HepG2 (cell line): ENCODE measurements around the gene SOWAHA. TPM values are rescaled to one million over a fixed set of nuclear protein-coding genes. Genes with fewer than 3 reads are reported as not detected.

Experiments used
- ARID2 ChIP-seq: sonication (generic); formaldehyde crosslinking; IDR thresholded peaks from 2 replicates; pipeline ENCODE4 v1.8.1; 2022; ENCODE audit warnings: mild to moderate bottlenecking, missing genetic modification reagents, borderline replicate concordance
- BRCA1 ChIP-seq: sonication (generic); formaldehyde crosslinking; IDR thresholded peaks from 2 replicates; pipeline ENCODE4 v1.4.0; 2020; ENCODE audit warnings: missing genetic modification reagents
- FOXK1 ChIP-seq: sonication (generic); formaldehyde crosslinking; IDR thresholded peaks from 2 replicates; pipeline ENCODE4 v1.4.0; 2020; ENCODE audit warnings: low read depth, missing genetic modification reagents, borderline replicate concordance
- HIVEP1 ChIP-seq: sonication (generic); formaldehyde crosslinking; IDR thresholded peaks from 2 replicates; pipeline ENCODE4 v1.4.0; 2020; ENCODE audit warnings: mild to moderate bottlenecking, missing genetic modification reagents
- MAFF ChIP-seq: IDR thresholded peaks from 2 replicates; pipeline ENCODE4 v1.6.1; 2011; ENCODE audit warnings: low read depth, low read length, improper control_type of control experiment
- MAZ ChIP-seq, 2 experiments: sonication (generic) in 1 of 2; formaldehyde crosslinking in 1 of 2; IDR thresholded peaks; 2 replicates each; pipeline versions ENCODE4 v1.5.0 to v1.6.1; 2012 to 2020; ENCODE audit warnings: low read depth in 2 of 2, mild to moderate bottlenecking in 2 of 2, borderline replicate concordance in 1 of 2, improper control_type of control experiment in 1 of 2, low read length in 1 of 2, missing genetic modification reagents in 1 of 2, moderate library complexity in 1 of 2
- MEF2D ChIP-seq: sonication (generic); formaldehyde crosslinking; IDR thresholded peaks from 2 replicates; pipeline ENCODE4 v1.5.1; 2020; ENCODE audit warnings: mild to moderate bottlenecking, missing genetic modification reagents
- NCOA5 ChIP-seq: sonication (generic); formaldehyde crosslinking; IDR thresholded peaks from 2 replicates; pipeline ENCODE4 v1.4.0; 2020; ENCODE audit warnings: missing genetic modification reagents
- NRL ChIP-seq: sonication (generic); formaldehyde crosslinking; IDR thresholded peaks from 2 replicates; pipeline ENCODE4 v1.5.0; 2020; ENCODE audit warnings: missing genetic modification reagents, mild to moderate bottlenecking, moderate library complexity, borderline replicate concordance
- RCOR2 ChIP-seq: IDR thresholded peaks from 2 replicates; pipeline ENCODE4 v1.6.1; 2016; ENCODE audit warnings: missing biosample characterization, missing genetic modification reagents
- RFX3 ChIP-seq: IDR thresholded peaks from 2 replicates; pipeline ENCODE4 v1.6.1; 2016; ENCODE audit warnings: missing biosample characterization, missing genetic modification reagents
- RXRB ChIP-seq: IDR thresholded peaks from 2 replicates; pipeline ENCODE4 v1.6.1; 2016; ENCODE audit warnings: borderline replicate concordance, missing genetic modification reagents, missing compliant biosample characterization
- ZBTB7B ChIP-seq: sonication (generic); formaldehyde crosslinking; IDR thresholded peaks from 2 replicates; pipeline ENCODE4 v1.4.0; 2020; ENCODE audit warnings: missing genetic modification reagents
- ZNF20 ChIP-seq: sonication (generic); formaldehyde crosslinking; IDR thresholded peaks from 2 replicates; pipeline ENCODE4 v1.4.0; 2020; ENCODE audit warnings: mild to moderate bottlenecking, moderate library complexity, missing genetic modification reagents
- ZNF430 ChIP-seq: sonication (generic); formaldehyde crosslinking; IDR thresholded peaks from 2 replicates; pipeline ENCODE4 v1.9.0; 2021; ENCODE audit warnings: mild to moderate bottlenecking, missing genetic modification reagents
- ZNF562 ChIP-seq: sonication (generic); formaldehyde crosslinking; IDR thresholded peaks from 2 replicates; pipeline ENCODE4 v1.8.0; 2022; ENCODE audit warnings: missing genetic modification reagents, borderline replicate concordance
- ZSCAN31 ChIP-seq: sonication (generic); formaldehyde crosslinking; IDR thresholded peaks from 2 replicates; pipeline ENCODE4 v1.5.0; 2020; ENCODE audit warnings: low read depth, mild to moderate bottlenecking, missing genetic modification reagents
- polyA plus RNA-seq, 8 experiments: library from polyadenylated mRNA; depleted of rRNA in 3 of 8; stranded (reverse) in 7 of 8; unstranded in 1 of 8; fragments of >200 nt; fragmentation: Illumina TruSeq in 4 of 8; extraction: Trizol in 4 of 8; gene quantifications; 2 replicates each; pipeline versions ENCODE4 v1.2.1 to v1.2.3, GENCODE V29; 2011 to 2016; ENCODE audit warnings: low read depth in 4 of 8, missing spikeins in 1 of 8, mixed read lengths in 1 of 8; ENCODE audit not compliant: insufficient read depth in 1 of 8
- total RNA-seq, 5 experiments: library from RNA; depleted of rRNA; stranded (reverse); fragments of >200 nt; fragmentation: Illumina TruSeq; extraction: Trizol; gene quantifications; 2 replicates each; pipeline ENCODE4 v1.2.3, GENCODE V29; 2016; ENCODE audit warnings: low read depth in 1 of 5
- TF ChIP-seq, protein P1 (sequence below): sonication (generic); formaldehyde crosslinking; IDR thresholded peaks from 2 replicates; pipeline ENCODE4 v1.4.0; 2020; ENCODE audit warnings: low read depth, mild to moderate bottlenecking, missing genetic modification reagents
- TF ChIP-seq, protein P2 (sequence below): sonication (generic); formaldehyde crosslinking; IDR thresholded peaks from 2 replicates; pipeline ENCODE4 v1.4.0; 2020; ENCODE audit warnings: mild to moderate bottlenecking, missing genetic modification reagents
- TF ChIP-seq, protein P3 (sequence below): sonication (generic); formaldehyde crosslinking; IDR thresholded peaks from 2 replicates; pipeline ENCODE4; 2020; ENCODE audit warnings: missing genetic modification reagents, mild to moderate bottlenecking, borderline replicate concordance
- TF ChIP-seq, protein P4 (sequence below): sonication (generic); formaldehyde crosslinking; IDR thresholded peaks from 2 replicates; pipeline ENCODE4 v1.4.0; 2020; ENCODE audit warnings: missing genetic modification reagents
- TF ChIP-seq, protein P5 (sequence below): fragments of 450-650 bp; IDR thresholded peaks from 2 replicates; pipeline ENCODE4 v1.6.1; 2017; ENCODE audit warnings: mild to moderate bottlenecking

SOWAHA gene
- total and polyA plus RNA-seq, 2 of the 13 experiments (the other 11 are each of a cell fraction or from before 2014, with no cell fraction given): 0.95 to 1.9 TPM

DNA sequence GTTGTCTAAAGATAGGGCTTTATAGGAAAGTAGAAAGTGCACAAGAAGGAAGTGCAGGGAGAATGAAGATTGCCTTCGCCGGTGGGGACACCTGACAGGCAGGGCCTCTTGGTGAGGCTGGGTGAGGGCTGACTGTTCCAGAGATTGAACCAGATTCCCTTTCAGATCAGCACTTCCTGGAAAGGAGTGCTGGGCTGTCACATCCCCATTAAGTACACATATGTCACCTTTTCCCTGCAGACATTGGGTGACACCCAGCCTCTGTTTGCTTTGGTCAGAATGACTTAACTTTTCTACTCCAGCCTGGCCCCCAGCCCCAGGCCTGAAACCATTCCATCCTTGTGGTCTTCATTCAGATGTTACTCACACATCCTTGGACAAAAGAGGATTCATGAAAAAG lies 24.8 kb downstream of the SOWAHA start (continued):
- TF ChIP-seq, protein P1, sequence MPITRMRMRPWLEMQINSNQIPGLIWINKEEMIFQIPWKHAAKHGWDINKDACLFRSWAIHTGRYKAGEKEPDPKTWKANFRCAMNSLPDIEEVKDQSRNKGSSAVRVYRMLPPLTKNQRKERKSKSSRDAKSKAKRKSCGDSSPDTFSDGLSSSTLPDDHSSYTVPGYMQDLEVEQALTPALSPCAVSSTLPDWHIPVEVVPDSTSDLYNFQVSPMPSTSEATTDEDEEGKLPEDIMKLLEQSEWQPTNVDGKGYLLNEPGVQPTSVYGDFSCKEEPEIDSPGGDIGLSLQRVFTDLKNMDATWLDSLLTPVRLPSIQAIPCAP (CRISPR knock-in tag): 0 out of 2 replicates have a peak, but pooled peaks have one; percentile 4
- TF ChIP-seq, protein P2, sequence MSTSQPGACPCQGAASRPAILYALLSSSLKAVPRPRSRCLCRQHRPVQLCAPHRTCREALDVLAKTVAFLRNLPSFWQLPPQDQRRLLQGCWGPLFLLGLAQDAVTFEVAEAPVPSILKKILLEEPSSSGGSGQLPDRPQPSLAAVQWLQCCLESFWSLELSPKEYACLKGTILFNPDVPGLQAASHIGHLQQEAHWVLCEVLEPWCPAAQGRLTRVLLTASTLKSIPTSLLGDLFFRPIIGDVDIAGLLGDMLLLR (CRISPR knock-in tag): no peak
- TF ChIP-seq MEF2D (CRISPR knock-in tag): peak; percentile 18; the same call in 1 of the 2 replicates
- TF ChIP-seq ZBTB7B (CRISPR knock-in tag): peak; percentile 67; the same call in 1 of the 2 replicates
- TF ChIP-seq RCOR2 (CRISPR knock-in tag): peak; percentile 58; the same call in 1 of the 2 replicates
- 0 out of 2 replicates have a peak, but pooled peaks have one; percentile 13 for TF ChIP-seq MAFF
- TF ChIP-seq FOXK1 (CRISPR knock-in tag): peak; percentile 62; the same call in 1 of the 2 replicates
- TF ChIP-seq, protein P3, sequence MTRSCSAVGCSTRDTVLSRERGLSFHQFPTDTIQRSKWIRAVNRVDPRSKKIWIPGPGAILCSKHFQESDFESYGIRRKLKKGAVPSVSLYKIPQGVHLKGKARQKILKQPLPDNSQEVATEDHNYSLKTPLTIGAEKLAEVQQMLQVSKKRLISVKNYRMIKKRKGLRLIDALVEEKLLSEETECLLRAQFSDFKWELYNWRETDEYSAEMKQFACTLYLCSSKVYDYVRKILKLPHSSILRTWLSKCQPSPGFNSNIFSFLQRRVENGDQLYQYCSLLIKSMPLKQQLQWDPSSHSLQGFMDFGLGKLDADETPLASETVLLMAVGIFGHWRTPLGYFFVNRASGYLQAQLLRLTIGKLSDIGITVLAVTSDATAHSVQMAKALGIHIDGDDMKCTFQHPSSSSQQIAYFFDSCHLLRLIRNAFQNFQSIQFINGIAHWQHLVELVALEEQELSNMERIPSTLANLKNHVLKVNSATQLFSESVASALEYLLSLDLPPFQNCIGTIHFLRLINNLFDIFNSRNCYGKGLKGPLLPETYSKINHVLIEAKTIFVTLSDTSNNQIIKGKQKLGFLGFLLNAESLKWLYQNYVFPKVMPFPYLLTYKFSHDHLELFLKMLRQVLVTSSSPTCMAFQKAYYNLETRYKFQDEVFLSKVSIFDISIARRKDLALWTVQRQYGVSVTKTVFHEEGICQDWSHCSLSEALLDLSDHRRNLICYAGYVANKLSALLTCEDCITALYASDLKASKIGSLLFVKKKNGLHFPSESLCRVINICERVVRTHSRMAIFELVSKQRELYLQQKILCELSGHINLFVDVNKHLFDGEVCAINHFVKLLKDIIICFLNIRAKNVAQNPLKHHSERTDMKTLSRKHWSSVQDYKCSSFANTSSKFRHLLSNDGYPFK (CRISPR knock-in tag): no peak
- peak; percentile 37; the same call in 1 of the 2 replicates for TF ChIP-seq ZNF430 (CRISPR knock-in tag)
- no peak for TF ChIP-seq NCOA5 (CRISPR knock-in tag)
- no peak for TF ChIP-seq ARID2
- TF ChIP-seq HIVEP1 (CRISPR knock-in tag): peak; percentile 49
- no peak for TF ChIP-seq NRL (CRISPR knock-in tag)
- TF ChIP-seq MAZ (IDR thresholded peaks at IDR 0.05; ENCODE audit: borderline replicate concordance, low read depth, low read length): peak; percentile 51; the same call in 1 of the 2 replicates
- peak; percentile 67 for TF ChIP-seq MAZ (CRISPR knock-in tag; IDR thresholded peaks at IDR 0.05; ENCODE audit: low read depth)
- no peak for TF ChIP-seq ZNF20 (CRISPR knock-in tag)
- peak; percentile 40; the same call in 1 of the 2 replicates for TF ChIP-seq BRCA1
- no peak for TF ChIP-seq ZNF562 (CRISPR knock-in tag)
- TF ChIP-seq RFX3 (CRISPR knock-in tag): no peak; the same call in 1 of the 2 replicates
- TF ChIP-seq RXRB: peak; percentile 95
- 0 out of 2 replicates have a peak, but pooled peaks have one; percentile 33 for TF ChIP-seq ZSCAN31 (CRISPR knock-in tag)
- TF ChIP-seq, protein P4, sequence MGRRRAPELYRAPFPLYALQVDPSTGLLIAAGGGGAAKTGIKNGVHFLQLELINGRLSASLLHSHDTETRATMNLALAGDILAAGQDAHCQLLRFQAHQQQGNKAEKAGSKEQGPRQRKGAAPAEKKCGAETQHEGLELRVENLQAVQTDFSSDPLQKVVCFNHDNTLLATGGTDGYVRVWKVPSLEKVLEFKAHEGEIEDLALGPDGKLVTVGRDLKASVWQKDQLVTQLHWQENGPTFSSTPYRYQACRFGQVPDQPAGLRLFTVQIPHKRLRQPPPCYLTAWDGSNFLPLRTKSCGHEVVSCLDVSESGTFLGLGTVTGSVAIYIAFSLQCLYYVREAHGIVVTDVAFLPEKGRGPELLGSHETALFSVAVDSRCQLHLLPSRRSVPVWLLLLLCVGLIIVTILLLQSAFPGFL (CRISPR knock-in tag): no peak
- TF ChIP-seq, protein P5, sequence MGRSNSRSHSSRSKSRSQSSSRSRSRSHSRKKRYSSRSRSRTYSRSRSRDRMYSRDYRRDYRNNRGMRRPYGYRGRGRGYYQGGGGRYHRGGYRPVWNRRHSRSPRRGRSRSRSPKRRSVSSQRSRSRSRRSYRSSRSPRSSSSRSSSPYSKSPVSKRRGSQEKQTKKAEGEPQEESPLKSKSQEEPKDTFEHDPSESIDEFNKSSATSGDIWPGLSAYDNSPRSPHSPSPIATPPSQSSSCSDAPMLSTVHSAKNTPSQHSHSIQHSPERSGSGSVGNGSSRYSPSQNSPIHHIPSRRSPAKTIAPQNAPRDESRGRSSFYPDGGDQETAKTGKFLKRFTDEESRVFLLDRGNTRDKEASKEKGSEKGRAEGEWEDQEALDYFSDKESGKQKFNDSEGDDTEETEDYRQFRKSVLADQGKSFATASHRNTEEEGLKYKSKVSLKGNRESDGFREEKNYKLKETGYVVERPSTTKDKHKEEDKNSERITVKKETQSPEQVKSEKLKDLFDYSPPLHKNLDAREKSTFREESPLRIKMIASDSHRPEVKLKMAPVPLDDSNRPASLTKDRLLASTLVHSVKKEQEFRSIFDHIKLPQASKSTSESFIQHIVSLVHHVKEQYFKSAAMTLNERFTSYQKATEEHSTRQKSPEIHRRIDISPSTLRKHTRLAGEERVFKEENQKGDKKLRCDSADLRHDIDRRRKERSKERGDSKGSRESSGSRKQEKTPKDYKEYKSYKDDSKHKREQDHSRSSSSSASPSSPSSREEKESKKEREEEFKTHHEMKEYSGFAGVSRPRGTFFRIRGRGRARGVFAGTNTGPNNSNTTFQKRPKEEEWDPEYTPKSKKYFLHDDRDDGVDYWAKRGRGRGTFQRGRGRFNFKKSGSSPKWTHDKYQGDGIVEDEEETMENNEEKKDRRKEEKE: no peak
